ACHN (cell line): Measurements from ENCODE around the gene TMEM243.
"Not testable (repeated sequence)": the region's sequence is repeated elsewhere in the genome, so short reads cannot be mapped to it uniquely, and the experiment has no call there.

ENCODE experiments used
- DNase-seq: peaks from one replicate; pipeline ENCODE4 v3.0.0-alpha.2; 2015
- in situ Hi-C: cut with HindIII; loops from 2 replicates; pipeline ENCODE4 v1.10.0; 2017; ENCODE audit warnings: low sequenced_read_pairs, low pct_ligation_motif_present, low pct_unique_long_range_greater_than_20kb

TMEM243 gene

DNA sequence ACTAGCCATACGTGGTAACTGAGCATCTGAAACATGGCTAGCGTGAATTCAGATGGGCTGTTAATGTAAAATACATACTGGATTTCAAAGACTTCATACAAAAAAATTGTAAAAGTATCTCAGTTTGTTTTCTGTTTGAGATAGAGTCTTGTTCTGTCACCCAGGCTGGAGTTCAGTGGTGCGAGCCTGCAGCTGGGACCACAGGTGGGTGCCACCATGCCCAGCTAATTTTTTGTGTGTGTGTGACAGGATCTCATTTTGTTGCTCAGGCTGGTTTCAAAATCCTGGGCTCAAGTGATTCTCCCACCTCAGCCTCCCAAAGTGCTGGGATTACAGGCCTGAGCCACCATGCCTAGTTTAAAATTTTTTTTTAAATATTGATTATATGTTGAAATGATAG lies 4.5 kb downstream of the TMEM243 start:
- in situ Hi-C loops: no loop called here
- no peak for DNase-seq

DNA sequence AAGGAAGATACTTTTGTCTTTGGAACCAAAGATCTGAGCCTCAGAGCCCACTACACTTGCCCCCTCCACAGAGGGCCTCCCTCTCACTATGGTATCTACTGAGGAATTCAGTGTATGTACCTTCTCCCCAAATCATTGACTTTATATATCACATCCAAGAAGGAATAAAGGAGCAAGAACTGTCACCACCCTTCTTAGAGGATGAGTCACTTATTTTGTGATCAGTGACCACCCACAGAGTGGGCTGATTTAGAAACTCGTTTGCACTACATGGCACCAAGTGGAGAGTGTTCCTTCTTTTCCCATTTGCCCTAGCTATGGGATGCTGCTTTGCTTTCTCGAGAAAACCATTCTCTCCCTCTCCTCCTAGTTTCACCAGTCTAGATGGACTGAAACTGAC lies 5.7 kb downstream of the TMEM243 start:
- in situ Hi-C loops: no loop called here
- no peak for DNase-seq

DNA sequence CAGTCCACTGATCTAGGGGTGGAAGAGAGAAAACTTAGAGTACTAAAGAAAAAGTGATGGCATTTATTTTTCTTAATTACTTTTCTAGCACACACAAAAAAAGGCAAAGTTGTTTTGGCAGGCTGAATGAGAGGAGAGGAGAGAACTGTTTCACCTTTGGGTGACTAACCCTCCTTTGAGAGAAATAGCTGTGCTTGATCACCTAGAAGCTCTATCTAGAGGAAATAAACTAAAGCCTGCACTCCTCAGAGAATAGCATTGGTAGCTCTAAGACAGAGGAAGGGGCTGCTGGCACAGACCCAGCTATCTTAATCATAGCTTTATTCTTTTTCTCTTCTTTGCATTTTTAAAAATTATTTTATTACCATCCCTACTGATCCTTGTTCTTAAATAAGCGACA lies 6.3 kb downstream of the TMEM243 start:
- no peak for DNase-seq
- in situ Hi-C loops: no loop called here

DNA sequence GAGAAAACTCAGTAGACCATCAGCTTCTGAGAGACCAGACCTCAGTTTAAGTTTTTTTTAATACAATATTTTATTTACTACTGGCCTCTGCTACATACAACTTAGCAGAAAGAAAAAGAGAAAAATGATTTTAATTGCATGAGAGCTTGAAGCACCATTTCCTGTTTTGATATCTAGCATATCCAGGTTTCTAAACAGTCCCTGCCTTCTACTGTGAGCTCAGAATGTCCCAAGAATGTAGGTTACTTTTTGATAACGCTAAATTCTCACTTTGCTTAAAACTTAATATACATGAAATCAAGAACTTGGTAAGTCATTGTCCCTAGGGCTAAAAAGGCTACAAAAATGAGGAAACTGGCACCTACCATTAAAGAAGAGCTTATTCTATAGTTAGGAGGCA lies 7.0 kb downstream of the TMEM243 start:
- in situ Hi-C loops: no loop called here
- DNase-seq: no peak

DNA sequence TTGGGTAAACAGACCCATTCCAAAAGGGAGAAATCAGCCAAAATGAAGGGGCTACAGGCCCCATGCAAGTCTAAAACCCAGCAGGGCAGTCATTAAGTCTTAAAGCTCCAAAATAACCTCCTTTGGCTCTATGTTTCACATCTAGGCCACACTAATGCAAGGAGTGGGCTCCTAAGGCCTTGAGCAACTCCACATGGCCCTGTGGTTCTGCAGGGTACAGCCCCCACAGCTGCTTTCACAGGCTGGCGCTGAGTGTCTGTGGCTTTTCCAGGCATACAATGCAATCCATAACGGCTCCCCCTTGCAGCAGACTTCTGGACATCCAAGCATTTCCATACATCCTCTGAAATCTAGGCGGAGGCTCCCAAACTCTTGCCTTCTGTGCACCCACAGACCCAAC lies 9.0 kb downstream of the TMEM243 start:
- no peak for DNase-seq
- in situ Hi-C loops: no loop called here

DNA sequence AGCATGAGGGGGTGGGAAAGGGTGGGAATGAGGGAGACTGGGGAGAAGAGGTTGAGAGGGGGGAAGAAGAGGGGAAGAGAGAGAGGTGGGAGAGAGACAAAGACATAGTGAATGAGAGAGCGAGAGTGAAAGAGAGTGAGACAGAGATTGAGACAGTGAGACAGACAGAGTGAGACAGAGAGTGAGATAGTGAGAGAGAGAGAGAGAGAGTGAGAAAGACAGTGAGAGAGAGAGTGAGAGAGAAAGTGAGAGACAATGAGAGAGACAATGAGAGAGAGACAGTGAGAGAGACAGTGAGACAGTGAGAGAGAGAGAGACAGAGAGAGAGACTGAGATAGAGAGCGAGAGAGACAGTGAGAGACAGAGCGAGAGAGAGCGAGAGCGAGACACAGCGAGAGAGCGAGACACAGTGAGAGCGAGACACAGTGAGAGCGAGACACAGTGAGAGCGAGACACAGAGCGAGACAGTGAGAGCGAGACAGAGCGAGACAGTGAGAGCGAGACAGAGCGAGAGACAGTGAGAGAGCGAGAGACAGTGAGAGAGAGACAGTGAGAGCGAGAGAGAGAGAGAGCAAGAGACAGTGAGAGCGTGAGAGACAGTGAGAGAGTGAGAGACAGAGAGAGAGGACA lies 10.1 kb downstream of the TMEM243 start:
- in situ Hi-C loops: no loop called here
- DNase-seq: no peak

DNA sequence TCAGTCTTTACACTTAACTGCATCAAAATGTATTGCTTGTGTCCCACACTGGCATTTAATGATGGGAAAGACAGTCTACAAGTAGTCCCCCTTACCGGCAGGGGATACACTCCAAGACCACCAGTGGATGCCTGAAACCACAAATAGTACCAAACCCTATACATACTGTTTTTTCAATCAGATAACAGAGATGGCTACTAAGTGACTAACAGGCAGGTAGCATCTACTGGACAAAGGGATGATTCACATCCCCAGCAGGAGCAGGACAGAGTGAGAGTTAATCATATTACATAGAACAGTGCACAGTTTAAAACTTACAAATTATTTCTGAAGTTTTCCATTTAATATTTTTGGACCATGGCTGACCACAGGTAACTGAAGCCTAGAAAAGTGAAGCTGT lies 13.2 kb downstream of the TMEM243 start:
- no peak for DNase-seq
- in situ Hi-C loops: no loop called here

DNA sequence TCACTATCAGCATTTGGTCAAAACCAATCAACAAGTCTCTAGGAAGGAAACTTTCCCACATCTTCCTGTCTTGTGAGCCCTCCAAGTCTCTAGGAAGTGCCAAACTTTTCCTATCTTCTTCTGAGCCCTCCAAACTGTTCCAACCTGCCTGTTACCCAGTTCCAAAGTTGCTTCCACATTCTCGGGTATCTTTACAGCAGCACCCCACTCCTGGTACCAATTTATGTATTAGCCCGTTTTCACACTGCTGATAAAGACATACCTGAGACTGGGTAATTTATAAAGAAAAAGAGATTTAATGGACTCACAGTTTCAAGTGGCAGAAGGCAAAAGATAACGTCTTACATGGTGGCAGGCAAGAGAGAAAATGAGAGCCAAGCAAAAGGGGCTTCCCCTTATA lies 13.8 kb downstream of the TMEM243 start:
- in situ Hi-C loops, DNase-seq: not testable (repeated sequence)

DNA sequence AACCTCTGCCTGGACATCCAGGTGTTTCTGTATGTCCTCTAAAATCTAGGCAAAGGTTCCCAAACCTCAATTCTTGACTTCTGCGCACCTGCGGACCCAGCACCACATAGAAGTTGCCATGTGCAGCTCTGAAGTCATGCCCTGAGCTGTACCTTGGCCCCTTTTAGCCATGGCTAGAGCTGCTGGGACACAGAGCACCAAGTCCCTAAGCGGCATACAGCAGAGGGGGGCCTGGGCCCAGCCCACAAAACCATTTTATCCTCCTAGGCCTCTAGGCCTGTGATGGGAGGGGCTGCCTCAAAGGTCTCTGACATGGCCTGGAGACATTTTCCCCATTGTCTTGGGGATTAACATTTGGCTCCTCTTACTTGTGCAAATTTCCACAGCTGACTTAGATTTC lies 14.6 kb downstream of the TMEM243 start:
- in situ Hi-C loops: no loop called here
- DNase-seq: no peak

DNA sequence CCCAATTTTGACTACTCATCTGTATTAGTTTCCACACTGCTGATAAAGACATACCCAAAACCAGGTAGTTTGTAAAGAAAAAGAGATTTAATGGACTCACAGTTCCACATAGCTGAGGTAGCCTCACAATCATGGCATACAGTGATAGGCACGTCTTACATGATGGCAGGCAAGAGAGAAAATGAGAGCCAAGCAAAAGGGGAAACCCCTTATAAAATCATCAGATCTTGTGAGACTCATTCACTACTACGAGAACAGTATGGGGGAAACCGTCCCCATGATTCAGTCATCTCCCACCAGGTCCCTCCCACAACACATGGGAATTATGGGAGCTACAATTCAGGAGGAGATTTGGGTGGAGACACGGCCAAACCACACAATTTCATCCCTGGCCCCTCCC lies 15.6 kb downstream of the TMEM243 start:
- in situ Hi-C loops, DNase-seq: not testable (repeated sequence)

DNA sequence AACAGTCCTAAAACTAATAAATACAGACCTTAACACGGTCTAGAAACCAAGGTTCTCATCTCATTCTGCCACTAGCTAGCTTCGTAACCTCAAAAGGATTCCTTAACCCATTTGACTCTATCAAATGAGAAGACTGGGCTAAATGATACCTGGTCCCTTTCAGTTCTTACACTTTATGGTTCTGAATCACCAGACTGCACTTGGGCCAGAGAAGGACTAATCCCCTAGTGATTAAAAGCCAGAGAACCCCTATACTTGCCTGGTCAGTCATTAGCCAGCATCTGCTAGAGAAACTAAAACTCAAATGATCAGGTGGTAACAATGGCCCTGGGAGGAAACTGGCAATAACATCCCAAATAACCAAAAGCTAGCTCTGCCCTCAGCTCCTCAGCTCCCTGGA lies 16.8 kb downstream of the TMEM243 start:
- in situ Hi-C loops: no loop called here
- DNase-seq: no peak

DNA sequence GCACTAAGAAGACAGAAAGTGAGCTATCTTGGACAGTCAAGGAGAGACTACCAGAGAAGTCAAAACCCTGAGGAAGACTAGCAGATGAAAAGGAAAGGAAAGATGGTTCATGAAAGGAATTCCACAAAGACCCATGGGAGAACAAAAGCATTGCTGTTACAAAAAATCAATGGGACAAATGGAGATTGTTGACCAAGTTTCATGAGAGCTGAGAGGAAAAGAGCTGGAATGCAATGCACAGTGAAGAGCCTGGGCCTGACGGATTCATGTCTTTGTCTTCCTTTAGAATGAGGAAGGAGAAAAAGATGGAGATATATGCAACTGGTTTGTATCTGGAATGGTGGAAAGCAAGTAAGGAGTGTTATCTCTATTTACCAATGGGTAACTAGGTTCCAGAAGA lies 17.3 kb downstream of the TMEM243 start:
- in situ Hi-C loops: no loop called here
- DNase-seq: no peak

DNA sequence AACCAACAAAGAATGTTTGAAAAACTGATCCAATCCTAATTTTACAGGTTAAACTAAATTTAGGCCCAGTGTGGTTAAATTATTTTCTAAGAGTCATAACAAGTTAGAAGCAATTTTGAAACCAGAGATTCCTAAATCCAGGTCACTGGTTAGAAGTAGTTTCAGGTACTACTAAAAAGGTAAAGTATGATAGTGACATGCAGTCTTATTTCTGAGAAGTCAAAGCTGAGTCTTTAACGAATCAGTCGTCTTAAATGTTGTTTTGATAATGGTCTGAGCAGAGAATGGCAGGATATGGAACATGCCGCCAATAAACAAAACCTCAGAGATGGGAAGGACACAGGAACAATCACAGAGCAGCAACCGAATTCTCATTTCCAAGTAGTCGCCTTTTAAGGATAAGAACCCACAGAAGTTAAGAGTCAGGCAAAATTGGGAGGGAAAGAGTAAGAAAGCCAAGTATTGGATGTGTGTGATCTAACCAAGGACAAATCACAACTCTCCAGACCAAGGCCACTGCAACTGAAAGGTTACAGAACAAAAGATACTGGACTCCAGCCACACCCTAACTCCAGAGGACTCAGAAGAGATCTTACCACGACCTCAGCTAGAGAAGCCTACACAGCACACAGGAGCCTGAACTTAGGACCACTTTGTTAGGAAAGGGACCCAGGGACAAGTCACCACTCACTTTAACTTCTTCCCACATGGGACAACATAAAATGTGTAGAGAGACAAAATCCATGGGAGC lies 19.7 kb downstream of the TMEM243 start:
- in situ Hi-C loops: no loop called here
- no peak for DNase-seq

DNA sequence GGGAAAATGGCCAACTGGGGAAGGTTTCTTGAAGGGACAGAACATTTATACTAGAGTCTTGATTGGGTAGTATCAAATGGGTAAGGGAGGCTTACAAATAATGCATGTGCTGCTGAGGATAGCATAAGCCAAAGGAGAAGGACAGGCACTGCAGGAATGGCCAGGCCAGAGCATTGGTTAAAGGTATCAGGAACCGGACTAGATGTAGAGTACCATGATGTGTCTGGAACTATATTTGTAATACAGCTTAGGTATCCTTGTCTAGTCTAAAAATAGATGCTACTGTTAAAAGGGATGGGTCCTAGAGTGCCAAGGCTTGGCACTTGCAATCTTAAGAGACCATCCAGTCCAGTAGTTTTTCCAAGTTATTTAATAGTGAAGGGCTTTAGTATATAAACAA lies 20.3 kb downstream of the TMEM243 start:
- no peak for DNase-seq
- in situ Hi-C loops: no loop called here

DNA sequence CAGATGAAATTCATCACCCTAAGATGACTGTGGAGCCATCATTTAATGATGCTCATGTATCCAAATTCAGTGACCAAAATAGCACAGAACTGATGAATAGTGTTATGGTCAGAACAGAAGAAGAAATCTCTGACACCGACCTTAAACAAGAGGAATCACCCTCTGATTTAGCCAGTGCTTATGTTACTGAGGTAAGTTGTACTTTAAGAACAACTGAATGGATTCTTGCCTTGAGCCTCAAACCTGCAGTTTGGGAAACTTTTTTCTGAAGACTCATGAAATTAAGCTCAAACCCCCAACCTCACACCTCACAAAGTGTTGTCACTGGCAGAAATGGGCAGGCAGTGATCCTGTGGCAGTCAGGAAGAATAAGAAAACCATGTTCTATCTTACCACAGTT lies 25.6 kb downstream of the TMEM243 start:
- in situ Hi-C loops: no loop called here
- DNase-seq: no peak

DNA sequence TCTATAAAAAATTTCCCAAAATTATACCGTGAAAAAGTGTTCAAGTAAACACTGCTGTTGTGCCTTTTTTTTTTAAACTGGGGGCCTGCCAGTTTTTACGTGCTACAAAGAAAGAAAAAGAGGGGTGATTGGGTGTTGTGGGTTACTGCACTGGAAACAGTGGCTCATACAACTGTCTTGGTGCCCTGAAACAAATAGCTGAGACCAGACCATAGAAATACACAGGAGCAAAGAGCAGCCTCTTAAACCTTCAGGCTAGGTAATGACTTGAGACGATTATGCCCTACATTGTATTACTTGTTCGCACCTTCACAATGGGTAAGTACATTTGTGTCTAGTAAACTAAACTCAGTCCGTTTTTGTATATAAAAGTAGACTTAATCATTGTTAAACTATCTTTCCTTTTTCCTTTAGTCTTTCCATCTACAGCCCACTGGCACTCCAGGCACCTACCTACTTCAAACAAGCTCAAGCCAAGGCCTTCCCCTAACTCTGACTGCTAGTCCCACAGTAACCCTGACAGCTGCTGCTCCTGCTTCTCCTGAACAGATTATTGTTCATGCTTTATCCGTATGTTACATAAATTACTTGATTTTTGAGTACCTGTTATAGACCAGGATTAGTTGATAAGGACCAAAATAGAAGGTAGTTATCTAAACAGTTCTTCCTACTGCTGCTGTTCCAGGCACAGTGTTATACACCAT lies 26.6 kb downstream of the TMEM243 start:
- DNase-seq: no peak
- in situ Hi-C loops: no loop called here

DNA sequence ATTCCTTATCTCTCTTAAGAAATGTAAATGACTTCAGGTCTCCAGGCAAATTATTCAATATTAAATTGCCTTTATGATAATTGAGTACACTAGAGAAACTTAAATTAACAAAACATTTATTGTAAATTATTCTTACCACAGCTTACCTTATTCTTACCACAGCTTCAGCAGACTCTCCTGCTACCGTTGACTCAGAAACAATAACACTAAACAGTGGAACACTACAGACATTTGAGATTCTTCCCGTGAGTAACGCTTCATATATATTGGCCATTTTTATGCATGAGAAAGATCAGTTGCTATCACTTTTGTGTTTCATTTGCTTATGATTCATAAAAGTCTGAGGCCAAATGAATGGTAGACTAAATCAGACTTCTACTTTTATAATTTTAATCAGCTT lies 28.7 kb downstream of the TMEM243 start:
- in situ Hi-C loops: no loop called here

DNA sequence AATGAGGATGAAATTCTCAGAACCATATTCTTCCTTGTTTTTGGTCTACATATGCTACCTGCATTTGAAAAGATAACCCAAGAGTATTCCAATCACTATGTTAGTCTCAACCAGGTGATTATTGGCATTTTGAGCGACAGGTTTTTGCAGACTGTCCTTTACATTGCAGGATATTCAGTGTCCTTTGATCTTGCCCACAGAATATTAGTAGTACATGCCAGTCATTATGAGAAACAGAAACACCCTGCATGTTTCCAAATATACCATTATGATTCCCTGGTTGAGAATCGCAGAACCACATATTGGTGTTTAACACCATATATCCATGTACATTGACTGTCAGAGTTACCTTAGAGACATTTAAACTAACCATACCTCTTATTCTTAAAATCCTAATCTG lies 30.6 kb downstream of the TMEM243 start:
- in situ Hi-C loops: no loop called here
- no peak for DNase-seq

More for the DNA sequence above, 28.7 kb downstream of the TMEM243 start:
- no peak for DNase-seq

DNA sequence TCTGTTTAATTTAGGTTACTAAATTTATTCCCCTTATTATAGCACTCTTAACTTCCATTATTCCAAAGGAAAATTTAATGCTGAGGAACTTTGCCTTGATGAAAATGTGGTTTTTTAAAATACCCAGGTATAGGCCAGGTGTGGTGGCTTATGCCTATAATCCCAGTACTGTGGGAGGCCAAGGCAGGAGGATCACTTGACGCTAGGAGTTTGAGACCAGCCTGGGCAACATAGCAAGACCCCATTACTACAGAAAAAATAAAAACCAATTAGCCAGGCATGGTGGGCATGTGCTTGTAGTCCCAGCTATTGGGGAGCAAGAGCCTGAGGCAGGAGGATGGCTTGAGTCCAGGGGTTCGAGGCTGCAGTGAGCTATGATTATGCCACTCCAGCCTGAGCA lies 32.4 kb downstream of the TMEM243 start:
- DNase-seq: no peak
- in situ Hi-C loops: no loop called here

DNA sequence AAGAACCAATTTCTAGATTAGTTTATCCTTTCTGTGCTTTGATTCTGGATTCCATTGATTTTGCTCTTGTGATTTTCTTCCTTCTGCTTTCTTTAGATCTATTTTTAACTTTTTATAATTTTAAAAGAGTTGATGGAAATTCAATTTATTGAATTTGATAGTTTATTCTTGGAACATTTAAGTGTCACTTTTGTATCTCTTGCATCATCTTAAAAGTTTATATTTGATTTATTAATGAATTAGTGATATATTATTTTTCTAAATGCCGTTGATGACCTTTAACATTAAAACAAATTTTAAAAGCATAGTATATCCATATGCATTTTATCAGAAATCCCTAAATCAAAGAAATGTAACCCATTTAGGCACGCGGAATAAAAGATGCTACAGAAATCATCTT lies 40.4 kb downstream of the TMEM243 start:
- in situ Hi-C loops: no loop called here
- DNase-seq: no peak
